ENCODE measurements around the gene ANKRD22. TPM values are rescaled to one million over a fixed set of nuclear protein-coding genes. Genes with fewer than 3 reads are reported as not detected.

The ANKRD22 gene
- total RNA-seq, 4 donors from 2014 or later, result 0.44 TPM; not detected in 3

GRCh38 chr10:88833156-88833555, 18.5 kb downstream of the ANKRD22 start:
- no peak for TF ChIP-seq CTCF (IDR thresholded peaks at IDR 0.05; ENCODE audit: low read depth)

DNA sequence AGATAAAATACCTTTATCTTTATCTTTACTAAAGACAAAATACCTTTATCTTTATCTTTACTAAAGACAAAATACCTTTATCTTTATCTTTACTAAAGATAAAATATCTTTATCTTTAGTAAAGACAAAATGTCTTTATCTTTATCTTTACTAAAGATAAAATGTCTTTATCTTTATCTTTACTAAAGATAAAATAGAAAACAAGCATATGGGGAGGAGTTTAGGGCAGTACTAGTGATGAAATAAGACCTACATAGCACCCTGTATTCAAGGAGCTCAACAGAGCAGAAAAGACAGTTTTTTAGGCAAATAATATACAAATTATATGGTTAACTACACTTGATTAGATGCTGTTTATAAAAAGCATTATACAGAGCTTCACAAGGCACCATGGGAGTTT, 19.3 kb downstream of the ANKRD22 start:
- no peak for TF ChIP-seq CTCF (IDR thresholded peaks at IDR 0.05; ENCODE audit: low read depth)

DNA sequence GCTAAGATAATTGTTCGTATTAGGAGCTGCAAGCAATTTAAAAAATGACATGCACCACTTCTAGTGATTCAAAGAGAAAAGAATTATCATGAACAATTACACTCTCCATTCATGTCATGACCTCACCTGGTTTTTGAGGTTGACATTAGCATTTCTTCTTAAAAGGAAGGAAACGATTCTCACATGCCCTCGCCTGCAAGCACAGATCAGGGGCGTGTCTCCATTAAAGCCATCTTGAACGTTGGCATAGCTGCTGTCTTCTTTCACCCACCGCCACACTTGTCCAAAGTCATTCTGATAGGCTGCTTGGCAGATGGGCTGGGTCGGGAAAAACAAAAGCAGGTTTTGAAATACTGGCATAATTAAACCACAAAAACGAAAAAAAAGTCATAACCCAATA, 19.9 kb downstream of the ANKRD22 start:
- no peak for TF ChIP-seq CTCF (IDR thresholded peaks at IDR 0.05; ENCODE audit: low read depth)

- TF ChIP-seq CTCF (IDR thresholded peaks at IDR 0.05; ENCODE audit: low read depth), result no peak
Measured at GRCh38 chr10:88830643-88831268, 20.9 kb downstream of the ANKRD22 start.

DNA sequence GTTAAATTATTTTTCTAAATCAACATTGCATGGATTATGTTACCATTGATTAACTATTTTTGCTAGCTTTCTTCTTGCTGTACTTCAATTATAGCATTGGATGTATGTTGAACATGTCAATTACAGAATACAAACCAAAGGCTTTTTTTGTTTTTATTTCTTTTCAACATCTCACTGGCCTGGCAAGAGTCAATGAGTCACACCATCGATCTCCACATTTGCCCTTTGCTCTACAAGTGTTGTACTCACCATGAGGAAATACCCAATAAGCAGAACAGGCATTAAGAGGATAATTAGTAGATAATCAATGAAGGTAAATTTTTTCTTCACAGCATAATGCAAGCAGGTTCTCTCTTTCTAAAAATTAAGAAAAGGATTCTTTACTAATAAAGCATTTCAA, 23.3 kb downstream of the ANKRD22 start:
- TF ChIP-seq CTCF (IDR thresholded peaks at IDR 0.05; ENCODE audit: low read depth), result no peak

- TF ChIP-seq CTCF (IDR thresholded peaks at IDR 0.05; ENCODE audit: low read depth), result no peak
Measured at GRCh38 chr10:88827671-88828070, 24.0 kb downstream of the ANKRD22 start.

DNA sequence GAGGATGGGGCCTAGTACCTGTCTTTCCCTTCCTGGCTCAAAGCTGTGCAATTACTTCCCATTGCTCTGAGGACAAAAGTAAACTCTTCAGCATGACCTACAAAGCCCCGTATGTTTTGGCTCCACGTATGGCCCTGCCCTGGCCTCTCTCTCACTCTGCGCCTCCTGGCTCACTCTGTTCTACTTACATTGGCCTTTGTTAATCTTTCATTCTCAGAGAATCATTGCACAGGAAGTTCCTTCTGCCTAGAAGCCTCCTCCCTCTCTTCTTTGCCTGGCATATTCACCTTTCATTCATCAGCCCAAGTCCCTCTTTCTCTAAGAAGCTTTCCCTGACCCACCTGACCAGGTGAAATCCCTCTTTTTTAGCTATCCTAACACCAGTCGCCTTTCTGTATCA, 25.3 kb downstream of the ANKRD22 start:
- TF ChIP-seq CTCF (IDR thresholded peaks at IDR 0.05; ENCODE audit: low read depth), result no peak
